ENCODE data around the gene RAPSN. TPM values are rescaled to one million over a fixed set of nuclear protein-coding genes. Genes with fewer than 3 reads are reported as not detected.
A peak's percentile ranks its signal among the peaks of the same experiment; 100 is the strongest.

The RAPSN gene
- total and polyA plus RNA-seq, 12 donors = 0.18 to 5.1 (median 2.1) TPM

- H3K4me1 ChIP-seq (replicated peaks in 1 of 2) = no peaks in the 10 kb centered on the region
- H3K9me3 ChIP-seq (replicated peaks in 1 of 3) = no peaks in the 10 kb centered on the region
- H3K27ac ChIP-seq = peak overlapping the region in 1 of 5 donors; percentile 82
- intact Hi-C loops (cut with DNase I) = no loop called here
- no peak overlapping the region for H3K4me3 ChIP-seq
- TF ChIP-seq POLR2A (IDR thresholded peaks at IDR 0.05) (no peak), CTCF (IDR thresholded peaks at IDR 0.05) (no peak)
- WGBS, 4 donors = 80 to 96% (median 87%) methylated on average over 16 to 28 of the region's 28 CpGs
- no peak for DNase-seq
- no peaks in the 10 kb centered on the region for H3K27me3 ChIP-seq
- H3K36me3 ChIP-seq (replicated peaks in 1 of 2) = no peaks in the 10 kb centered on the region
These were observed 60.0 kb downstream of the RAPSN start for GRCh38 chr11:47388697-47389576.

DNA sequence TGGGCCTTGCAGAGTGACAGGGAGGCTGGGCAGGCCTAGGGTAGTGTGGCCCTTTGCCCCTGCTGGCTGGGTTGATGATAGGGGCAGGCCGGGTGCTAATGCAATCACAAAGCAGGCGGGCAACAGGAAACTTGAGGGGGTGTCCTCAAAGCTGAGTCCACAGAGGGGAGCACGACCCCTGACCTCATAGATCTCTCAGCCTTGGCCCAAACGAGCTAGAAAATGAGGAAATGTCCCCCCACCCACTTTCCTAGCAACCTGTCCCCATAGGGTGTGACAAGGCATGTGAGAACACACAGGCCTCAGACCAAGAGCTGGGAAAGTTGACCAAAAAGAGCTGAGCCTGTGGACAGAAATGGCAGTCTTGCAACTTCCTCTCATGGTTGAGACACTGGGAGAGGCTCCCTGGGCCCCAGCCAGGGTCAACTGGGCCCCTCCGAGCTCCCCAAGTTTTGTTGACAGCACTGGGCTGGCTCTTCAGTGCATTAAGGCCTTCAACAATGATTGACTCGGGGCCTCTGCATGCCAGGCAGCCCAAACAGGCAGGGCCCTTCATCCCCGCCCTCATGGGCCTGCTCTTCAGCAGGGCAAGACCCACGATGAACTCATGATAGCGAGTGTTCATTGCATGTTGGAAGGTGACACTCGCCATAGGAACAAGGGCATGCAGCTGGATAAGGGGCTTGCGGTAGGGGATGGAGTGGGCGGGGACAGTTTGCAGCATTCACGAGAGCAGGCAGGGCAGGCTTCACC lies 60.8 kb downstream of the RAPSN start:
- intact Hi-C loops (cut with DNase I) = no loop called here
- peak overlapping the region in 2 of 5 donors; percentile 12 to 82 for H3K27ac ChIP-seq
- 72 to 82% (median 78%) methylated on average over 11 to 13 of the region's 13 CpGs for WGBS, 4 donors
- H3K4me1 ChIP-seq (replicated peaks in 1 of 2) = no peaks in the 10 kb centered on the region
- peak in 1 of 7 donors; percentile 41 for DNase-seq
- no peaks in the 10 kb centered on the region for H3K36me3 ChIP-seq (replicated peaks in 1 of 2)
- H3K27me3 ChIP-seq = no peaks in the 10 kb centered on the region
- no peak overlapping the region for H3K4me3 ChIP-seq
- TF ChIP-seq CTCF (IDR thresholded peaks at IDR 0.05) (no peak), POLR2A (IDR thresholded peaks at IDR 0.05) (no peak)
- no peaks in the 10 kb centered on the region for H3K9me3 ChIP-seq (replicated peaks in 1 of 3)

Small RNA genes within 50 kb of the gene (microRNA-seq; reads per million reads assigned to microRNA genes)
- gene MIR4487 = 0 reads per million in 3 donors

Small RNA genes within 50 kb of the gene (small RNA-seq; reads per million reads assigned to genes)
- 0 reads per million in 2 donors for gene MIR4487

Other genes starting within 250 kb of the RAPSN start
- gene DDB2, start 234.2 kb downstream of the RAPSN start, total RNA-seq = 100 to 1,000 TPM in 1 of 9 donors, 10 to 100 TPM in 8; 35.8 to 121 (median 48.4) TPM
- gene DDB2, start 234.2 kb downstream of the RAPSN start, polyA plus RNA-seq = 100 to 1,000 TPM in 1 of 3 donors, 10 to 100 TPM in 2; 48.3 to 128 (median 54.9) TPM
- gene ACP2, start 200.3 kb downstream of the RAPSN start, total RNA-seq = 100 to 1,000 TPM in 4 of 9 donors, 10 to 100 TPM in 5; 64.6 to 127 (median 81.8) TPM
- gene ACP2, start 200.3 kb downstream of the RAPSN start, polyA plus RNA-seq = 10 to 100 TPM; 39.8 to 59.7 (median 58.2) TPM
- gene NR1H3, start 191.1 kb downstream of the RAPSN start, total RNA-seq = 10 to 100 TPM; 23.7 to 76.3 (median 42.6) TPM
- gene NR1H3, start 191.1 kb downstream of the RAPSN start, polyA plus RNA-seq = 100 to 1,000 TPM in 1 of 3 donors, 10 to 100 TPM in 2; 15.4 to 246 (median 75.8) TPM
- gene MADD, start 179.0 kb downstream of the RAPSN start, total RNA-seq = 10 to 100 TPM; 38.8 to 83.0 (median 51.1) TPM
- 10 to 100 TPM; 33.4 to 48.9 (median 45.9) TPM for gene MADD, start 179.0 kb downstream of the RAPSN start, polyA plus RNA-seq
- gene MYBPC3, start 96.4 kb downstream of the RAPSN start, total RNA-seq = 1 to 10 TPM in 8 of 9 donors, under 1 TPM in 1; 0.54 to 4.9 (median 2.0) TPM
- 1 to 10 TPM; 1.5 to 5.8 (median 2.9) TPM for gene MYBPC3, start 96.4 kb downstream of the RAPSN start, polyA plus RNA-seq
- 10 to 100 TPM in 8 of 9 donors, 1 to 10 TPM in 1; 2.7 to 65.6 (median 40.6) TPM for gene SPI1, start 70.6 kb downstream of the RAPSN start, total RNA-seq
- 10 to 100 TPM in 2 of 3 donors, 1 to 10 TPM in 1; 7.0 to 79.2 (median 43.0) TPM for gene SPI1, start 70.6 kb downstream of the RAPSN start, polyA plus RNA-seq
- gene SLC39A13, start 40.5 kb downstream of the RAPSN start, total RNA-seq = 10 to 100 TPM; 29.2 to 92.9 (median 57.7) TPM
- 10 to 100 TPM in 2 of 3 donors, 1 to 10 TPM in 1; 8.2 to 80.5 (median 64.5) TPM for gene SLC39A13, start 40.5 kb downstream of the RAPSN start, polyA plus RNA-seq
- 100 to 1,000 TPM in 6 of 9 donors, 10 to 100 TPM in 3; 85.4 to 173 (median 128) TPM for gene PSMC3, start 22.7 kb downstream of the RAPSN start, total RNA-seq
- 100 to 1,000 TPM; 110 to 291 (median 137) TPM for gene PSMC3, start 22.7 kb downstream of the RAPSN start, polyA plus RNA-seq
- gene CELF1, start 104.0 kb upstream of the RAPSN start, total RNA-seq = 100 to 1,000 TPM in 6 of 9 donors, 10 to 100 TPM in 3; 77.3 to 128 (median 107) TPM
- gene CELF1, start 104.0 kb upstream of the RAPSN start, polyA plus RNA-seq = 10 to 100 TPM; 28.1 to 79.5 (median 36.3) TPM
- 100 to 1,000 TPM in 4 of 9 donors, 10 to 100 TPM in 5; 52.1 to 180 (median 84.9) TPM for gene PTPMT1, start 116.5 kb upstream of the RAPSN start, total RNA-seq
- 100 to 1,000 TPM in 1 of 3 donors, 10 to 100 TPM in 2; 57.2 to 101 (median 86.2) TPM for gene PTPMT1, start 116.5 kb upstream of the RAPSN start, polyA plus RNA-seq
- 10 to 100 TPM; 16.8 to 32.7 (median 27.4) TPM for gene KBTBD4, start 129.8 kb upstream of the RAPSN start, total RNA-seq
- 10 to 100 TPM in 1 of 3 donors, 1 to 10 TPM in 2; 8.2 to 23.3 (median 8.4) TPM for gene KBTBD4, start 129.8 kb upstream of the RAPSN start, polyA plus RNA-seq
- 100 to 1,000 TPM in 8 of 9 donors, 10 to 100 TPM in 1; 95.8 to 168 (median 131) TPM for gene NDUFS3, start 129.9 kb upstream of the RAPSN start, total RNA-seq
- 100 to 1,000 TPM; 145 to 385 (median 331) TPM for gene NDUFS3, start 129.9 kb upstream of the RAPSN start, polyA plus RNA-seq
- under 1 TPM in 1 of 9 donors, not detected in 8; 0.38 TPM for gene FAM180B, start 137.5 kb upstream of the RAPSN start, total RNA-seq
- gene FAM180B, start 137.5 kb upstream of the RAPSN start, polyA plus RNA-seq = under 1 TPM in 2 of 3 donors, not detected in 1; 0.16 to 0.24 TPM
- 1 to 10 TPM in 8 of 9 donors, under 1 TPM in 1; 0.74 to 6.8 (median 2.5) TPM for gene C1QTNF4, start 145.3 kb upstream of the RAPSN start, total RNA-seq
- 1 to 10 TPM in 2 of 3 donors, not detected in 1; 3.3 to 4.3 TPM for gene C1QTNF4, start 145.3 kb upstream of the RAPSN start, polyA plus RNA-seq
- 100 to 1,000 TPM in 3 of 9 donors, 10 to 100 TPM in 6; 49.7 to 176 (median 89.7) TPM for gene MTCH2, start 193.4 kb upstream of the RAPSN start, total RNA-seq
- 10 to 100 TPM; 22.0 to 90.4 (median 31.5) TPM for gene MTCH2, start 193.4 kb upstream of the RAPSN start, polyA plus RNA-seq

All from adrenal gland (tissue), 12 donors.